ENCODE measurements around the gene DDOST.
"Not testable (repeated sequence)": the region's sequence is repeated elsewhere in the genome, so short reads cannot be mapped to it uniquely, and the experiment has no call there.

The DDOST gene

GRCh38 chr1:20619999-20620398 lies 41.2 kb downstream of the DDOST start:
- no peak for FAIRE-seq

- no peak for FAIRE-seq
Measured at GRCh38 chr1:20618550-20618949, 42.6 kb downstream of the DDOST start.

GRCh38 chr1:20616847-20617487 lies 44.2 kb downstream of the DDOST start:
- FAIRE-seq = no peak

GRCh38 chr1:20615946-20616846 lies 45.0 kb downstream of the DDOST start:
- no peak for FAIRE-seq

- FAIRE-seq = no peak
Measured at GRCh38 chr1:20614131-20614579, 47.0 kb downstream of the DDOST start.

GRCh38 chr1:20612221-20612746 lies 48.9 kb downstream of the DDOST start:
- no peak for FAIRE-seq

GRCh38 chr1:20611652-20612051 lies 49.5 kb downstream of the DDOST start:
- no peak for FAIRE-seq

- no peak for FAIRE-seq
Measured at GRCh38 chr1:20610970-20611369, 50.2 kb downstream of the DDOST start.

GRCh38 chr1:20609541-20609940 lies 51.6 kb downstream of the DDOST start:
- no peak for FAIRE-seq

- FAIRE-seq = not testable (repeated sequence)
Measured at GRCh38 chr1:20606801-20607570, 54.2 kb downstream of the DDOST start.

GRCh38 chr1:20604678-20605077 lies 56.5 kb downstream of the DDOST start:
- no peak for FAIRE-seq

- FAIRE-seq = no peak
Measured at GRCh38 chr1:20603504-20604464, 57.4 kb downstream of the DDOST start.

- no peak for FAIRE-seq
Measured at GRCh38 chr1:20602851-20603450, 58.2 kb downstream of the DDOST start.
